A673 (cell line): Measurements from ENCODE around the gene RPF1.

Source experiments
- CTCF ChIP-seq: fragments of 300-800, 200-600 bp; sonication (generic); conservative IDR thresholded peaks from 2 replicates; pipeline ENCODE4 v1.5.1; 2017; ENCODE audit warnings: low read depth, mild to moderate bottlenecking, antibody characterized with exemption, low read length, moderate library complexity, mixed read lengths
- EZH2 ChIP-seq: fragments of 200-600 bp; sonication (generic); IDR thresholded peaks from 2 replicates; pipeline ENCODE4 v1.6.1; 2017; ENCODE audit warnings: borderline replicate concordance, low read depth, mild to moderate bottlenecking, mixed read lengths, antibody characterized with exemption, low read length; ENCODE audit not compliant: poor library complexity, severe bottlenecking

GRCh38 chr1:84481317-84481716, 2.3 kb downstream of the RPF1 start:
- TF ChIP-seq EZH2 (no peak), CTCF (no peak)
